Measurements from ENCODE around the gene MAGI2.

Gene MAGI2

GRCh38 chr7:78178319-78178718 lies 1275.1 kb downstream of the MAGI2 start:
- TF ChIP-seq SPI1 (IDR thresholded peaks at IDR 0.05; ENCODE audit: low read depth, low read length) = no peak
- TF ChIP-seq PAX5 (IDR thresholded peaks at IDR 0.05; ENCODE audit: insufficient read depth, low read length, severe bottlenecking) = no peak
- no peak for TF ChIP-seq POU2F2 (IDR thresholded peaks at IDR 0.05; ENCODE audit: low read depth, low read length)
- no peak for TF ChIP-seq POLR2A (IDR thresholded peaks at IDR 0.05; ENCODE audit: low read depth, low read length)
- TF ChIP-seq TAF1 (IDR thresholded peaks at IDR 0.05; ENCODE audit: low read depth, low read length) = no peak
- TF ChIP-seq POLR2AphosphoS5 (IDR thresholded peaks at IDR 0.05; ENCODE audit: low read depth, low read length) = no peak
- no peak for FAIRE-seq

GRCh38 chr7:78176171-78176570 lies 1277.3 kb downstream of the MAGI2 start:
- TF ChIP-seq POLR2AphosphoS5 (IDR thresholded peaks at IDR 0.05; ENCODE audit: low read depth, low read length) (no peak), POU2F2 (IDR thresholded peaks at IDR 0.05; ENCODE audit: low read depth, low read length) (no peak), POLR2A (IDR thresholded peaks at IDR 0.05; ENCODE audit: low read depth, low read length) (no peak), TAF1 (IDR thresholded peaks at IDR 0.05; ENCODE audit: low read depth, low read length) (no peak), SPI1 (IDR thresholded peaks at IDR 0.05; ENCODE audit: low read depth, low read length) (no peak), PAX5 (IDR thresholded peaks at IDR 0.05; ENCODE audit: insufficient read depth, low read length, severe bottlenecking) (no peak)
- no peak for FAIRE-seq
- no peak for DNase-seq (ENCODE audit: insufficient read length, low spot score)

More at GRCh38 chr7:78178319-78178718, 1275.1 kb downstream of the MAGI2 start:
- no peak for DNase-seq (ENCODE audit: insufficient read length, low spot score)

- DNase-seq (ENCODE audit: insufficient read length, low spot score) (no peak), FAIRE-seq (no peak)
- TF ChIP-seq POLR2AphosphoS5 (IDR thresholded peaks at IDR 0.05; ENCODE audit: low read depth, low read length) (no peak), SPI1 (IDR thresholded peaks at IDR 0.05; ENCODE audit: low read depth, low read length) (no peak)
These were observed 1278.0 kb downstream of the MAGI2 start for GRCh38 chr7:78175330-78176100.

- FAIRE-seq (no peak), DNase-seq (ENCODE audit: insufficient read length, low spot score) (no peak)
- no peak for TF ChIP-seq POLR2AphosphoS5 (IDR thresholded peaks at IDR 0.05; ENCODE audit: low read depth, low read length)
- no peak for TF ChIP-seq PAX5 (IDR thresholded peaks at IDR 0.05; ENCODE audit: insufficient read depth, low read length, severe bottlenecking)
- TF ChIP-seq POU2F2 (IDR thresholded peaks at IDR 0.05; ENCODE audit: low read depth, low read length) = no peak
- TF ChIP-seq SPI1 (IDR thresholded peaks at IDR 0.05; ENCODE audit: low read depth, low read length) = no peak
- no peak for TF ChIP-seq POLR2A (IDR thresholded peaks at IDR 0.05; ENCODE audit: low read depth, low read length)
These were observed 1279.8 kb downstream of the MAGI2 start for GRCh38 chr7:78173666-78174065.

GRCh38 chr7:78172933-78173591 lies 1280.4 kb downstream of the MAGI2 start:
- DNase-seq (ENCODE audit: insufficient read length, low spot score) = no peak
- FAIRE-seq = no peak
- TF ChIP-seq PAX5 (IDR thresholded peaks at IDR 0.05; ENCODE audit: insufficient read depth, low read length, severe bottlenecking) = no peak
- no peak for TF ChIP-seq SPI1 (IDR thresholded peaks at IDR 0.05; ENCODE audit: low read depth, low read length)
- no peak for TF ChIP-seq POLR2A (IDR thresholded peaks at IDR 0.05; ENCODE audit: low read depth, low read length)
- TF ChIP-seq POLR2AphosphoS5 (IDR thresholded peaks at IDR 0.05; ENCODE audit: low read depth, low read length) = no peak
- TF ChIP-seq POU2F2 (IDR thresholded peaks at IDR 0.05; ENCODE audit: low read depth, low read length) = no peak
- TF ChIP-seq TAF1 (IDR thresholded peaks at IDR 0.05; ENCODE audit: low read depth, low read length) = no peak

- DNase-seq (ENCODE audit: insufficient read length, low spot score) (no peak), FAIRE-seq (no peak)
- no peak for TF ChIP-seq POLR2A (IDR thresholded peaks at IDR 0.05; ENCODE audit: low read depth, low read length)
- no peak for TF ChIP-seq POU2F2 (IDR thresholded peaks at IDR 0.05; ENCODE audit: low read depth, low read length)
- no peak for TF ChIP-seq POLR2AphosphoS5 (IDR thresholded peaks at IDR 0.05; ENCODE audit: low read depth, low read length)
- no peak for TF ChIP-seq SPI1 (IDR thresholded peaks at IDR 0.05; ENCODE audit: low read depth, low read length)
- TF ChIP-seq TAF1 (IDR thresholded peaks at IDR 0.05; ENCODE audit: low read depth, low read length) = no peak
- no peak for TF ChIP-seq PAX5 (IDR thresholded peaks at IDR 0.05; ENCODE audit: insufficient read depth, low read length, severe bottlenecking)
These were observed 1281.2 kb downstream of the MAGI2 start for GRCh38 chr7:78172267-78172757.

- FAIRE-seq = no peak
- TF ChIP-seq POLR2A (IDR thresholded peaks at IDR 0.05; ENCODE audit: low read depth, low read length) (no peak), POLR2AphosphoS5 (IDR thresholded peaks at IDR 0.05; ENCODE audit: low read depth, low read length) (no peak), POU2F2 (IDR thresholded peaks at IDR 0.05; ENCODE audit: low read depth, low read length) (no peak), TAF1 (IDR thresholded peaks at IDR 0.05; ENCODE audit: low read depth, low read length) (no peak), SPI1 (IDR thresholded peaks at IDR 0.05; ENCODE audit: low read depth, low read length) (no peak), PAX5 (IDR thresholded peaks at IDR 0.05; ENCODE audit: insufficient read depth, low read length, severe bottlenecking) (no peak)
- no peak for DNase-seq (ENCODE audit: insufficient read length, low spot score)
These were observed 1282.1 kb downstream of the MAGI2 start for GRCh38 chr7:78171398-78171797.

GRCh38 chr7:78170815-78171214 lies 1282.7 kb downstream of the MAGI2 start:
- no peak for TF ChIP-seq TAF1 (IDR thresholded peaks at IDR 0.05; ENCODE audit: low read depth, low read length)
- TF ChIP-seq SPI1 (IDR thresholded peaks at IDR 0.05; ENCODE audit: low read depth, low read length) = no peak
- no peak for TF ChIP-seq POLR2AphosphoS5 (IDR thresholded peaks at IDR 0.05; ENCODE audit: low read depth, low read length)
- no peak for TF ChIP-seq PAX5 (IDR thresholded peaks at IDR 0.05; ENCODE audit: insufficient read depth, low read length, severe bottlenecking)
- TF ChIP-seq POLR2A (IDR thresholded peaks at IDR 0.05; ENCODE audit: low read depth, low read length) = no peak
- no peak for TF ChIP-seq POU2F2 (IDR thresholded peaks at IDR 0.05; ENCODE audit: low read depth, low read length)
- DNase-seq (ENCODE audit: insufficient read length, low spot score) (no peak), FAIRE-seq (no peak)

GRCh38 chr7:78169992-78170391 lies 1283.5 kb downstream of the MAGI2 start:
- FAIRE-seq (no peak), DNase-seq (ENCODE audit: insufficient read length, low spot score) (no peak)
- TF ChIP-seq POU2F2 (IDR thresholded peaks at IDR 0.05; ENCODE audit: low read depth, low read length) = no peak

- no peak for DNase-seq (ENCODE audit: insufficient read length, low spot score)
- FAIRE-seq = no peak
- TF ChIP-seq PAX5 (IDR thresholded peaks at IDR 0.05; ENCODE audit: insufficient read depth, low read length, severe bottlenecking) = no peak
- TF ChIP-seq SPI1 (IDR thresholded peaks at IDR 0.05; ENCODE audit: low read depth, low read length) = no peak
- TF ChIP-seq POLR2A (IDR thresholded peaks at IDR 0.05; ENCODE audit: low read depth, low read length) = no peak
- TF ChIP-seq POLR2AphosphoS5 (IDR thresholded peaks at IDR 0.05; ENCODE audit: low read depth, low read length) = no peak
- no peak for TF ChIP-seq TAF1 (IDR thresholded peaks at IDR 0.05; ENCODE audit: low read depth, low read length)
- no peak for TF ChIP-seq POU2F2 (IDR thresholded peaks at IDR 0.05; ENCODE audit: low read depth, low read length)
These were observed 1284.6 kb downstream of the MAGI2 start for GRCh38 chr7:78168865-78169264.

Data from GM12891 (cell line).